ENCODE measurements around the gene EXOC3L1.

EXOC3L1 gene

DNA sequence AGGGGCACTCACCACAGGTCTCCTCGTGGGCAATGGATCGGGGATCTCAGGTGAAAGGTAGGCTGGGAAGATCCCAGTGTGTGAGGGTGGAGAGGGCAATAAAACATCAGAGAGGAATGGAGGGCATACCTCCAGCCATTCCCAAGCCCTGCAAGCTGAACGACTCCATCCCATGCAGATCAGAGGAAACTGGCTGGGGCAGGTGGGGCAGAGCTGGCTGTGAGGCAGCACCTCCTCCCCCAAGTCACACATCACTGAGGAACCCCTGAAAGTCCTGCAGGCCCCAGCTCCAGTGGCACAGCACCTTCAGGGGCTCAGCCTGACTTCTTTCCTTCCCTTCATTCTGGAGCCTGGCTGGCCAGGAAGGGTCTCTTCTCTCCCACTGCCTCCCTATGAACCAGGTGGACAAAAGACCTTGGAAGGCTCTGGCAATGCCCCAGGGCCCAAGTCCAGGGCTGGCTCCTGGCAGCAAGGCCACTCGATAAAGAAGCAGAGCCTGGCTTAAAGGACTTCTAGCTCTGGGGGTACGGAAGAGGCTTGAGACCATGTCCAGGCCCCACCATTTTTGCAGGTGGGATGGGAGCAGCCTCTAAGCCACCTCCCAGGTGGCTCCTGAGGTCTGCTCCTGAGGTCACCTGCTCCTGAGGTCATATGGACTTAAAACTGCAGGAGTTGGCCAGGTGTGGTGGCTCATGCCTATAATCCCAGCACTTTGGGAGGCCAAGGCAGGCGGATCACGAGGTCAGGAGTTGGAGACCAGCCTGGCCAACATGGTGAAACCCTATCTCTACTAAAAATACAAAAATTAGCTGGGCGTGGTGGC is 23.5 kb upstream of the EXOC3L1 start:
- no peak for DNase-seq

DNA sequence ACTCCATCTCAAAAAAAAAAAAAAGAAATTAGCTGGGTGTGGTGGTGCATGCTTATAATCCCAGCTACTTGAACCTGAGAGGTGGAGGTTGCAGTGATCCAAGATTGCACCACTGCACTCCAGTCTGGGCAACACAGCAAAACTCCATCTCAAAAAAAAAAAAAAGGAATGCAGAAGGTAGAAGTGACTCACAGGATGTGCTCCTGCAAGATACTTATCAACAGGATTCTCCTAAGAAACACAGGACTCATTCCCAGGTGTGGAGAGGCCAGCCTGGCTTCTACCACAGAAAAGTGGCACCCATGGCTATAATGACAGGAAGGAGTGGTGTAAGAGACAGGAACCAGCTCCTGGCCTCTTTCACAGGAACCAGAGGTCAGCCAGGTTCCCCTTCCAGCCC is 22.8 kb upstream of the EXOC3L1 start:
- no peak for DNase-seq

DNA sequence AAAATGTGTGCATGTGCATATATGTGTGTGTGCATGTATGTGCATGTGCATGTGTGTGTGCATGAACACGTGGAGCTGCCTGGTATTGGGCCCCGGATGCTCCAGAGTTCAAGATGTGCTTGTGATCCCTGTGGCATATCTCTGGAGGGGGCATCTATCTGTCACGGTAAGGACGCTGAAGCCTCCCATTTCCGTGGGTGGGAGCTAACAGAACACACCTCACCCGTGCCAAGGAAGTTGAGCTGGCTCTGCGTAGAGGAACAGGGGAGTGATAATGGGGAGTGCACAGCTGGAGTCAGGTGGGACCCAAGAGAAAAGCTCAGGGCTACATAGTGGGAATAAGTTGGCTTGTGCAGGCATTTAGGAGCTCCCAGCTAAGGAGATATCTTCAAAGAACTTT is 21.7 kb upstream of the EXOC3L1 start:
- DNase-seq: no peak

DNA sequence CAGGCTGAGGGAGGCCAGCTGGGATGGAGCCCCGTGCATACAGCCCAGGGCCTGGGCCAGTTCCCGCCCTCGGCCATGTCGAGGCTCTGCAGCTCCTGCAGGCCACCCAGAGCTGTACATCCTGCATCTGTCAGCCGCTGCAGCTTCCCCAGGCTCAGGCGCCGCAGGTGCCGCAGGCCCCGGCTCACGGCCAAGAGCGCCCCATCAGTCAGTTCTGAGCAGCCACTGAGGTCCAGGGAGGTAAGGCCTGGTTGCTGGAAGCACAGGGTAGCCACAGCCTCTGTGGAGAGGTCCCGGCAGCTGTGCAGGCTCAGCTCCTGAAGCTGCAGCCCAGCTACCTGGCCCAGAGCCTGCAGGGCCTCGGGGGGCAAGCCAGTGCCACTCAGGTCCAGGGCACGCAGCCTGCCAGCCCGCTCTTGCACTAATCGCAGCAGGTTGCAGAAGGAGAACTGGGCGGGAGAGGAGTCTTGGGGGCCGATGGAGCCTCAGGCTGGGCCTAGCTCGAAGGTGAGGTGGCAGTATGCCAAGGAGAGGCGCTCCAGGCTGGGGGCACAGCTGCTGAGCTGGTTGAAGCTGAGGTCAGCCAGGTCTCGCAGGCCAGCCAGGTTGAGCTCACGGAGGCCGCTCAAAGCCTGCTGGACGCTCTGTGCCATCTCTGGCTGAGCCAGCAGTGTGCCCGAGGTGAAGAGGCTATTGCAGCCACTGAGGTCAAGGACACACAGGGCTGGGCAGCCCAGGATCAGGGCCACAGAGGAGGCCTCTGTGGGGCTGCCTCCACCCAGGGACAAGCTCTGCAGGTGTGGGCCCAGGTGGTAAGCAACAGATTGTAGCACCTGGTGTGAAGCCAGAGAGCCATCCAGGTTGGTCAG is 20.4 kb upstream of the EXOC3L1 start:
- no peak for DNase-seq

DNA sequence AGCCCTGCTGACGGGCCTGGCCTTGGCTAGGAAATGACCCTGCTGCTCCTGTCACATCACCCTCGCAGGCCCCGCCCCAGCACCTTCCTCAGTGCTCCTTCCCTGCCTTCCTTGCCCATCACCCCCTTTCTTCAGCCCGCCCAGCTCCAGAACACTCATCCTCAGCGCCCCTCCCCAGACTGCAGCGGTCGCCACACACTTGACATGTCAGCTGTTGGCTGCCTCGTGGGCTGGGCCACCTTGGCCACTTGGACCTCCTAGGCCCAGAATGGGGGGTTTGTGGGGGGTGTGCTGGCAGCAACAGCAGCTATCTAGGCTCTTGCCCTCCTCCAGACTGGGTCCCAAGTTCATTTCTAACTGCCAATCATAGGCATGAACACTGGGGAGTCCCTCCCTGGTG is 19.6 kb upstream of the EXOC3L1 start:
- DNase-seq: no peak

DNA sequence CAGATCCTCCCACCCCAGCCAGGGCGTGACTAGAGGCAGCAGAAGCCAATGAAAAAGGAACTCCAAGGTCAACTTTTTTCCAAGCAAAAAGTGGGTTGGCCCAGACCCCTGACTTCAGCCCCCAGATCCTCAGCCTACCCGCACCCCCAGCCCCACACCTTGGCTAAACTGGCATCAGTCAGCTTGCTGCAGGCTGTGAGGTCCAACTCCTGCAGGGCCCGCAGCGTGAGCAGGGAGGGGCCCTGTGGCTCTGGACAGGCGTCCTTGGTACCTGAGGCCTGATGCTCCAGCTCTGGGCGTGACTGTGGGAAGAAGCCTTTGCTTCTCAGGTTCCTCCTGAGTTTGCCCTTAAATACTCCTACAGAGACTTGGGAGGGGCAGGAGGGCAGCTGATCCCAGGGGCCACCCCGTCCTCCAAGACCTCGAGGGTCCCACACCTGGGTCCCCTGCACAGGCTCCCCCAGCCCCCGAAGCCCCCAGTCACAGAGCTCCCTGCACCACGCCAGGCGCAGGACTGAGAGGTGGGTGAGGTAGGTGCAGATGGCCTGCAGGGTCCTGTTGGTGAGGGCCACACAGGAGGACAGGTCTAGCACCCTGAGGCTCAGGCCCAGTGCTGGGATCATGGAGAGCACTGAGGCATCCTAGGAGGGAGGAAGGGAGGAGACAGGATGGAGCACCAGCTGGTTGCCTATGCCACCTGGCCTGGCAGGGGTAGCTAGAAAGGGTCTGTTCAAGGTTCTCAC is 18.4 kb upstream of the EXOC3L1 start:
- no peak for DNase-seq

DNA sequence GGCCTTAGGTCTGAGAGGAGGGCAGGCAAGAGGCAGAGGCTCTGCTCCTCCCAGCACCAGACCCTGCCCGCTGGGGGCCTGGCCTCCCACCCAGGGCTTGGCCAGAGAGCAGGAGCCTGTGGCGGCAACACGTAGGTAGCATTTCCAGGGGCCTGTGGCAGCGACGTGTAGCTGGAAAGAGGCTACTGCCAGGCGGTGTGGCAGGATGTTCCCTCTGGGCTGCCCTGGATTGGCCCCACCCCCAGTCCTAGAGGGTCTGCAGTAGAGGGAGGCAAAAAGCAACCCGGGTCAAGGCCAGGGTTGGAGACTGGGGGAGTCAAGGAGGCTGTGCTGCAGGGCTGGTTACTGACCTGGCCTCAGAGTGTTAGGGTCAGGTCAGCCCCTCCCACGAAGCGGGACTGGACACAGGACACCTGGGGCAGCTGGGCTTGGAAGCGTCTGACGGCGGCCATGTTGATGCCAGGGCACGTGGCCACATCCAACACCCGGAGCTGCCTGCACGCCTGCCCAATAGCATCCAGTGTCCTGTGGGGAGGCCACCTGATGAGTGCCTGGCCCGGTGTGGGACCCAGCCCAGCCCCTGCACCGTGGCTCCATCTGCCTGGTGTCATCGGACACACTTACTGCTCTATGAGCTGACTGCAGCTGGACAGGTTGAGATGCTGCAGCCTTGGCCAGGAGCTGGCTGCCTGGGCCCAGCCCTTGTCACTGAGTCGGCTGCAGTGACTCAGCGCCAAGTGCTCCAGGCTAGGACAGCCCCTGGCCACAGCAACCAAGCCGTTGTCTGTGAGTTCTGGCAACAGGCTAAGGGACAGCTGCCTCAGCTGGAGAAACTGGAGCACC is 17.5 kb upstream of the EXOC3L1 start:
- no peak for DNase-seq

DNA sequence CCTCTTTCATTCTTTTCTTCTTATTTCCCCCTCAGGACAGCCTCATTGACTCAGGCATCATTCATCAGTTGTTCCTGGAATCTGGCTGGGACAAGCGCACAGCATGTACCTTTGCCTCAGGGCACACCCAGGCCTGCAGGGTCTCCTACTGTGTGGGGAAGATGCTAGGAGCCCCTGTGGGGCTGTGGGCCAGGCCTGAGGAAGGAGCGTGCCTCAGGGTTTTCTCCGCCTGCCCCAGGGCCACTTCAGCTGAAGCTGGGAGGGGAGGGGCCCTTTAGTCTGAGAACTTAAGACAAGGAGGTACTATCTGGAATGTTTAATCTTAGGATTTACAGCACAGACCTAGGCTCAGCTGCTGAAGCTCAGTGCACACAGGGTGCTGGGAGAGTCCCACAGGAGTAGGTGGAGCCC is 16.9 kb upstream of the EXOC3L1 start:
- DNase-seq: no peak

DNA sequence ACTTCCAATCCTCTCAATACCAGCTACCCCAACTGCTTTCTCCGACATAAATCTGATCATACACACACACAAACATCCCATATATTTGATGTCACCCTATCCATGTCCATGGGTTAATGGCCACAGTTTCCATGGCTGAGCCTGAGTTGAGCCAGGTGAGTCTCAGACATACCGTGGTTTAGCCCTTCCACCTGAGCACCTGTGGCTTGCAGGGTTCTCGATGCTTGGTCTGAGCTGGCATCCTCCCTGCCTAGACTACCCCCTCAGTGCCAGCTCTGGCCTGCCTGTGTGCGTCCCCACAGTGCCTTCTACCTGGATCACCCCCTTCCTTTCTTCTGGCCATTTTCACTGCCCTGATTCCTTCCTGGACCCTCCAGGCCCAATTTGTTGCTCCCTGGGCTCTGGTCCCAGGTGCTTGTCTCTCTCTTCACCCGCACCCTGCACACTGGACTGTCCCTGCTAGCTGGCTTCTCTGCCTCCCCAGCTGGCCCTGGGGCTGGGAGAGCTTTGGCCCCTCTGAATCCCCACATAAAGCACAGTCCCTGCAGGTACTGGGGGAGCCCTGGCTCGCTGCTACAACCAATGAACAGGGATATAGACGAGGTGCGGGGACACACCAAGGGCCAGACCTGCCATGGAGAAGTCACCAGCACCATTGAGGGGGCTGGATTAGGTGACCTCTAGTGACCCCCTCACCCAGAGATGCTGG is 16.3 kb upstream of the EXOC3L1 start:
- DNase-seq: no peak

DNA sequence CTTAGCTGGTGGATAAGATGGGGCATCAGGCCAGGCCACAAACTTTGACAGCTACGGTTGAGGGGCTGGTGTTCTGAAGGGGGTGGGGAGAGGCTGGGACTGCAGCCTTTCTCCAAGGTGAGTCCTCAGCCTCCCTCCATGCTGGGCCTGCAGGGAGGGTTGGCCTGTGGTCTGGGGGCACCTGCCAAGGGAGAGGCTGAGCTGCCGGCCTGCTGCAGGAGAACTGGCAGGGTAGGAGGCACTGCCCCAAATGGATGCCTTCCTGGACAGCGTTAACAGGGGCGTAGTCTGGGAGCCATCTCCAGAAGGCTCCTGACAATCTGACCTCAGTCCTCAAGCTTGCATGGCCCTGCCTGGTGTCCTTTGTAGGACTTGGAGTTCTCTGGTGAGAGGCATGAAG is 14.1 kb upstream of the EXOC3L1 start:
- DNase-seq: no peak

DNA sequence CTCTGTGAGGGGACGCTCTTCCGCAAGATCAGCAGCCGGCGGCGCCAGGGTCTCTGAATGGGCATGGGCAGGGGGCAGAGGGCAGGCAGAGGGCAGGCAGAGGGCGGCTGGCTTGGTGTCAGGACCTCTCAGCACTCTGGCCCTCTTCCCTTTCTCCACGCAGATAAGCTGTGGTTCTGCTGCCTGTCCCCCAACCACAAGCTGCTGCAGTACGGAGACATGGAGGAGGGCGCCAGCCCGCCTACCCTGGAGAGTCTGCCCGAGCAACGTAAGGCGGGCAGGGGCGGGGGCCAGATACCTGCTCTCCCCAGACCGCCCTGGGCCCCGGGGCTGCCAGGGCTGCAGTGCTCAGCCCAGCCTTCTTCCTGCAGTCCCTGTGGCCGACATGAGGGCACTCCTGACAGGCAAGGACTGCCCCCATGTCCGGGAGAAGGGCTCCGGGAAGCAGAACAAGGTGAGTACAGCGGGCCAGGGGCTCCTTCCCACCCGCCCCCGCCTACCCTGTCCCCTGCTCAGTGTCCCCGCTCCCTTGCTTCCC is 13.1 kb upstream of the EXOC3L1 start:
- DNase-seq: no peak

DNA sequence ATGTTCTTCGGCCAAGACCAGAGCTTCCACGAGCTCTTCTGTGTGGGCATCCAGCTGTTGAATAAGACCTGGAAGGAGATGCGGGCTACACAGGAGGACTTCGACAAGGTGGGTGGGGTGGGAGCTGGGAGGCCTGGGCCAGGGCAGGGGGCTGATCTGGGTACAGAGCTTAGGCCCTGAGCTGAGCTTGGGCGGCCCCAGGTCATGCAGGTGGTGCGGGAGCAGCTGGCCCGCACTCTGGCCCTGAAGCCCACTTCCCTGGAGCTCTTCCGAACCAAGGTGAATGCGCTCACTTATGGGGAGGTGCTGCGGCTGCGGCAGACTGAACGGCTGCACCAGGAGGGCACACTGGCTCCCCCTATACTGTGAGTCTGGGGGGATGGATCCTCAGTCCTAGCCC is 12.5 kb upstream of the EXOC3L1 start:
- no peak for DNase-seq

DNA sequence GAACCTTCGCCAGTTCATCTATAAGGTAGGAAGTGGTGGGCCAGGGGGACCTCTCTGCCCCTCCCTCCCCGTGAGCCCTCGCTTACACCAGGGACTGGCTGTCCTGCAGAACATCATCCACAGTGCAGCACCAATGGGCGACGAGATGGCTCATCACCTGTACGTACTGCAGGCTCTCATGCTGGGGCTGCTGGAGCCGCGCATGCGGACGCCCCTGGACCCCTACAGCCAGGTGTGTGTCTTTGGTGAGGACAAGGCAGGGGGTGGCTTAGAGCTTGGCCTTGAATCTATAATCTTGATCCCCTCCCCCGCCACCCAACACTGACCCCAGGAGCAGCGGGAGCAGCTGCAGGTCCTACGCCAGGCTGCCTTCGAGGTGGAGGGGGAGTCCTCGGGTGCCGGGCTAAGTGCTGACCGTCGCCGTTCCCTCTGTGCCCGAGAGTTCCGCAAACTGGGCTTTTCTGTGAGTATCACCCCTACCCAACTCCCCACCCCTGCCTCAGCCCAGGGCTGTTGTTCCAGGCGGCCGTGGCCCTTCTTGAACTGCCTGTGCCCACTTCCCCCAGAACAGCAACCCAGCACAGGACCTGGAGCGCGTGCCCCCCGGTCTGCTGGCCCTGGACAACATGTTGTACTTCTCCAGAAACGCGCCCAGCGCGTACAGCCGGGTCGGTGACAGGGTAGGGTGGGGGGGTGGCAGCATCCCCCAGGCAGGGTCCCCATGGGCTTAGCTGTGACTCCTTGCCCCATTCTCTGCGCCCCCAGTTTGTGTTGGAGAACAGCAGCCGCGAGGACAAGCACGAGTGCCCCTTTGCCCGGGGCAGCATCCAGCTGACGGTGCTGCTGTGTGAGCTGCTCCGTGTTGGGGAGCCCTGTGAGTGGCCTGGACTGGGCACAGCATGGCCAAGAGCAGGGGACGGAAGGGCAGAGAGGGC is 11.7 kb upstream of the EXOC3L1 start:
- DNase-seq: no peak

DNA sequence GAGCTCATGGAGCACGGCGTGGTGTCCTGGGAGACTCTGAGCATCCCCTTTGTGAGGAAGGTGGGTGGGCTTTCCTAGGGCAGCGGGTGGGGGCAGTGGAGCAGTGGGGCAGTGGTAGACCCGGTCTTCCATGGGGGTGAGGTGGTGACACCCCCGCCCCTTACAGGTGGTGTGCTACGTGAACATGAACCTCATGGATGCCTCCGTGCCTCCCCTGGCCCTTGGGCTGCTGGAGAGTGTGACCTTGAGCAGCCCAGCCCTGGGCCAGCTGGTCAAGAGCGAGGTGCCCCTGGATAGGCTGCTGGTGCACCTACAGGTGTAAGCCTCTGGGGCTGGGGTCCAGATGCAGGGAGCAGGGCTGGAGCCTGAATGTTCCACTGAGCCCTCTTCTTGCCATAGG is 10.6 kb upstream of the EXOC3L1 start:
- no peak for DNase-seq

DNA sequence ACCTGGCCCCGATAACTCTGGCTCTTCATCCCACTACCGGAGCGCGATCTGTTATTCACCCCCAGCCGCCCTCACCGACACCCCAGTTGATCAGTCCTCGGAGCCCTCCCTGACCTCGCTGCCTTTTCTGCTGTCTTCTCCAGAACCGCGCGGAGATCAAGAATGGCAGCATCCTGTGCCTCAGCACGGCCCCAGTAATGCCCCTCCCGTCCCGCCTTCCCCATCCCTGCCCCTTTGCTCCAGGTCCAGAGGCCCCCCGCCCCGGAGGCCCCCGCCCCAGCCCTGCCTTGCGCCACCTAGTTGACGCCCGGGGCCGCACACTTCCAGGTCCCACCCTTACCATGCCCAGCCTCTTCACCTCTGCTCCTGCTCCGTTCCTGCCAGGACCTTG is 9.9 kb upstream of the EXOC3L1 start:
- no peak for DNase-seq

DNA sequence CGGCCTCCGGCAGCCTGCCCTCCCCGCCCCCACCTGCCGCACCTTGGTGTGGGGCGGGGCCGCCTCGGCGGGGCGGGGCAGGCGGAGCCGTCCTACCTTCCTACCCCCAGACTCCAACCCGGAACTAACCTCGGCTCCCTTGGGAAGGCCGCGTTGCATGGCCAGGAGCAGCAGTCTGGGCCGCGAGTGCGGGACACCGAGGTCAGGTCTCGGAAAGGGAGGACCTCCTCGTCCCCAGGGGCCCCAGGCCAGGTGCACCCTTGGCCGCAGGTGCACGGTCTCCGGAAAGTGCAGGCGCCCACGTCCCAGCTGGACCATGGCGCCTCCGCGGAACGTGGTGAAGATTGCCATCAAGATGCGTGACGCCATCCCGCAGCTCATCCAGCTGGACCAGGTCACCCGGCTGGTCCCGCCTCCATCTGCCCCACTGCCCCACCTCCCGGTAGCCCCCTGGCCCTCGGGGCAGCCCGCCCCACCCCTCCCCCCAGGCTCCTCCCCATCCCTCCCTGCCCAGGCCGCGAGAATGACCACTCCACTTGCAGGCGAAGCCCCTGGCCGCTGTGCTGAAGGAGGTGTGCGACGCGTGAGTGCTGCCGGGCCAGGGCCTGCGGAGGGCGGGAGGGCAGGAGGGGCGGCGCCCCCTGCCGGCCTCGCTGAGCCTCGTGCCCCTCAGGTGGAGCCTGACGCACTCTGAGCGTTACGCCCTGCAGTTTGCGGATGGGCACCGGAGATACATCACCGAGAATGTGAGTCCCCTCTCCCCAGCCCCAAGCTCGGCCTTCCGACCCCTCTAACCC is 9.3 kb upstream of the EXOC3L1 start, which contains the start of gene ELMO3:
TSS of gene ELMO3 (plus strand) at position 121 of the 797 bp plus-strand sequence. CDS start at position 317, 196 bp downstream.
- DNase-seq: peak; percentile 21

DNA sequence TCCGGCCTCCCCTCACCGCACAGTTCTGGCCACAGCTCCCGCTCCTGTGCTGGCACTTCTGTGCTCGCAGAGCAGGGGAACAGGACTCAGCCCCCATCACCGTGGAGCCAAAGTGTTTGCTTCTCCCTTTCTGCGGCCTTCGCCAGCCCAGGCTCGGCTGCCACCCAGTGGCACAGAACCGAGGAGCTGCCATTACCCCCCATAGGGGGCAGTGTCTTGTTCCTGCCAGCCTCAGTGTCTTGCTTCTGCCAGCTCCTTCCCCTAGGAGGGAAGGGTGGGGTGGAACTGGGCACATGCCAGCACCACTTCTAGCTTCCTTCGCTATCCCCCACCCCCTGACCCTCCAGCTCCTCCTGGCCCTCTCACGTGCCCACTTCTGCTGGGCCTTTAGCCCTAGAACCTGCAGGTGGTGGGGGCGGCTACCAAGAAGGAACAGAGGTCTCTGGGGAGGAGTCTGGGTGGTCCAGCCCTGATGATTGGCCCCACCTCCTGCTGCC is 8.3 kb upstream of the EXOC3L1 start:
- no peak for DNase-seq

DNA sequence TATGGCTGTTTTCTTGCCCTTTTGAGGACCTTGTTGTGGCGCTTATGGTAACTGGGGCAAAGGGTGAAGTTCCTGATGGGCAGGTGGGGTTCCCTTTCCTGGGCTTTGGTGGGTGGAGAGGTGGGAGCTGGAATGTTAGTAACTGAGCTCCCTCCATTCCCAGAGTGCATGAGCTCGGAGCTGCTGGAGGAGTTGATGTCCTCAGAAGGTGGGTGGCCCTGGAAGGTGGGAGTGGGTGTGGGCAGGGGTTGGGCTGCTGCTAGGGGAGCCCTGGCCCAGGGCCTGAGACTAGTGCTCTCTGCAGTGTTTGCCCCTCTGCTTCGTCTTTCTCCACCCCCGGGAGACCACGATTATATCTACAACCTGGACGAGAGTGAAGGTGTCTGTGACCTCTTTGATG is 7.8 kb upstream of the EXOC3L1 start:
- no peak for DNase-seq

DNA sequence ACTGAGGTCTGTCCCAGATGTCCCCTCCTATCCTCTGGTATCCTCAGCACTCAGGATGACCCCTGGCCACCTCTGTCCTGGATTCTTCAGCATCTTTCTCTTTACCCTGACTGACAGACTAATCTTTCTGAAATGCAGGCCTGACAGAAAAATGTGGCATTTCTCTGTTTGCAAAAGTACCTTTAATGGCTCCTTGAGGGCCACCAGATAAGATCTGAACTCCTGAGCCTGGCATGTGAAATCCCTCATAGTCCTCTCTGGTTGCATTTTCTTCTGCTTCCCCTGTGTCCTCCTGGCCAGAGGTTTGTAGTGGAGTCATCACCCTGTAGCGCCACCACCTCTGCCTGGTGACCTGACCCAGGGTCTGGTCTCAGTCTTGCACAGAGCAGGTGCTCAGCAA is 6.9 kb upstream of the EXOC3L1 start:
- DNase-seq: no peak

Data from NCI-H774 (cell line).